NCI-H345 (cell line): ENCODE results near the gene WBP2.

Experiments used
- DNase-seq: peaks from one replicate; lab custom pipeline; 2025; lab: John Stamatoyannopoulos, UW

Gene WBP2

DNA sequence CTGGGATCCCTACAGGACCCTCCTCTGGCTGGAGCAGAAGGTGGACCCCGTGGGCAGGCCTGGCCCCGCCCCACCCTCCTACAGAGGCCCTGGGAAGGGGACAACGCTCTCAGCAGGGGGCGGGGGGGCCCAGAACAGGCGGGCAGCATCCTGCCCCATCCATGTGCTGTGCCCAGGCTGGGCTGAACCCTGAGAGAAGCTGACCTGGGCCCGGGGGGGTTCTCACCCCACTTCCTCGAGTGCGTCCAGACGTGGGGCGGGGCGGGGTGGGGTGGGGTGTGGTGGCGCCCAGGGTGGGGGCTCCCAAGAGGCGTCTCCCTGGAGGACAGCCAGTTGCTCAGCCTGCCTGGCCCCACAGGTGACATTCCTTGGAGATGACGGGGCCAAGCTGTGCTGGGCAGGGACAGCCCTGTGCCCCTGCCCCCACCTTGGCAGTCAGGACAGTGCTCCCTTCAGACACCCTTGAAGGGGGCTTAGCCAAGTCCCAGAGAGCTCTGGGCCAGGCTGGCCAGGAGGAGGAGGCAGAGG lies 10.5 kb downstream of the WBP2 start:
- DNase-seq, result no peak

- DNase-seq, result no peak
Measured at GRCh38 chr17:75843577-75844529, 11.3 kb downstream of the WBP2 start, which contains the start of gene UNC13D. TSS of gene UNC13D (minus strand) at chr17:75844404. CDS start at chr17:75844337, 67 bp downstream.

DNA sequence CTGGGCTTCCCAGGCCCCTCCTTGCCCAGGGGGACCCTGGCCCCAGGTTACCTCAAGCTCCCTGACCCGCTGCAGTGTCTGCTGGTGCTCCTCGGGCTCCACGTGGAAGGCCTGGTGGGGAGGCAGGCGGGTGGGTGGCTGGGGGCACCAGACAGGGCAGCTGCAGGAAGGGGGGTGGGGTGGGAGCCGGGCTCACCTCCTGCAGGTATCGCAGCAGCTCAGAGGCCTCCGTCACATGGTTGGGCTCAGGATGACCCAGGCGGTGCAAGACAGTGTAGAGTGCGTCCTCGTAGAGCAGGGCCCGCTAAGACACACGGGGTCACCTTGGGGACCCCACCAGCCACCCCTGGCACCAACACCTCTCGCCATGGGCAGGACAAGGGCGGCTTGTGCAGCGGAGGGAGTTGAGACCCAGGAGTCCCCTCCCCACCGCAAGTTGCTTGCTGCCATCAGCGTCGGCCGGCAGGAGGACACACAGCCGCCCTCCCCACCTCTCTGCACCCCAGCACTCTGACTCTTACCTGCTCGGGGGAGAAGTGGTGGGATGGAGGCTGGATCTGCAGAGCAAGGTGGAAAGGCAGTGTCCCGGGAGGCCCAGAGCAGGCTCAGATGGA lies 12.1 kb downstream of the WBP2 start:
- DNase-seq, result no peak

- DNase-seq, result no peak
Measured at GRCh38 chr17:75842411-75842810, 12.7 kb downstream of the WBP2 start.

DNA sequence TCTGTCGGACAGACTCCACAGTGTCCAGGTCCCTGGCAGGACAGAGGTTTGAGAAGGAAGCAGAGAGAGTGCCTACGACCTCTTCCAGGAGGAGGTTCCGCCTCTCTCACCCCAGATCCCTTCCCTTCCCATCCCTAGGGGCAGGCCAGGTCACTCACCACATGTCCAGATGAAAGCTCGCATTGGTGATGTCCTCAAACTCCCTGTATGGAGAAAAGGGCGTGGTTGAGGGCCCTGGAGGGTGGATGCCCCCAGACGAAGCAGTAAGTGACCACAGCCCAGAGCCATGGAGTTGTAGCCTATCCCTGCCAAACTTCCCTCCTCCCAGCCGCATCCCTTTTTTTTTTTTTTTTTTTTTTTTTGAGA lies 14.4 kb downstream of the WBP2 start:
- no peak for DNase-seq

DNA sequence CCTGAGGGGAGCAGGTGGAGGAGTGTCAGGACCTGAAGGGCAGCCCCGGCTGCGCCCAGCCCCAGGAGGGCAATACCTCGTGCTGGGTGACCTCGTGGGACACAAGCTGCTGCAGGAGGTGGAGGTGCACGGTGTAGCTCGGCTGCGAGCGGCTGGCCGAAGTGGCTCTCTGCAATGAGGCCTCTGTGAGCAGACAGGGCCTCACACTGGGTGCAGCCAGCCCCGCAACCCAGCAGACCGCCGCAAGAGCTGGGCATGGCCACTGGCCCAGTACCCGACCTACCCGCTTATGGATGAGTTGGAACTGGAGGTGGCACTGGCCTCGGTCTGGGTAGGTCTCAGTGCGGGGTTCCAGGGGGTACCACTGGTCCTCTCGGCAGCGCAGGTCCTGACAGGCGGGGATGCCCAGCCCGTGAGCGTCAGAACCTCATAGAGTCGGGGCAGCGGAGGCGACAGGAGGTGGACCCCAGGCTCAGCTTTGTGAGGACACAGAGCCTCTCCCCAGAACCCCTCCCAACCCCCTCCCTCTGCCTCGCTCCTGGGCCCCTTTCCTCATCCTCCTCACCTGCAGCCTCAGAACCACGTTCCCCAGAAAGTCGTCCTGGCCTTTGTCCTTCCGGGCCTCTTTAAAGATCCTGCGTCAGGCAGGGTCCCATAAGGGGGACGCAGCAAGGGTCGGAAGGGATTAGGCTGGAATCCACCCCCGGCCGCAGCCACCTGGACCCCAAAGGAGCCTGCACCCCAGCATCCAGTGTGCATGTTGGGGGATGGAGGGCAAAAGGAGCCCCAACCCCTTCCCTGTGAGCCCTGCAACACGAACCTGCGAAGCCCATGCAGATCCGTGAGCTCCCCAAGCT lies 15.0 kb downstream of the WBP2 start:
- DNase-seq, result no peak

GRCh38 chr17:75838410-75838809 lies 16.7 kb downstream of the WBP2 start:
- no peak for DNase-seq

DNA sequence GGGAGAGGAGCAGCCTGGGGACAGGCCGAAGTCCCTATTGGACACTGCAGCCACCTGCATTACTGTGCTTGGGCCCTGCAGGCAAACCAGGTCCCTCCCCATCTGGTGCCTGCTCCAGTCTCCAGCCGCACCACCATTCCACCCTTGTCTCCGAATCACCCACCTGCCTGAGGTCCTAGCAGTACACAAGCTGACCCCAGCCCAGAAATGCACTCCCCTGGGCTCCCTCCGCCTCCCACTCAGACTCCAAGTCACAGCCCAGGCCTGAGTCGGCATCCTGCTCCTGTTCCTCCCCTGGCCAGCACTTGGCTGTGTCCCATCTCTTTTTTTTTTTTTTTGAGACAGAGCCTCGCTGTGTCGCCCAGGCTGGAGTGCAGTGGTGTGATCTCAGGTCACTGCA lies 17.2 kb downstream of the WBP2 start:
- DNase-seq, result no peak

GRCh38 chr17:75836605-75837004 lies 18.5 kb downstream of the WBP2 start:
- DNase-seq, result no peak

DNA sequence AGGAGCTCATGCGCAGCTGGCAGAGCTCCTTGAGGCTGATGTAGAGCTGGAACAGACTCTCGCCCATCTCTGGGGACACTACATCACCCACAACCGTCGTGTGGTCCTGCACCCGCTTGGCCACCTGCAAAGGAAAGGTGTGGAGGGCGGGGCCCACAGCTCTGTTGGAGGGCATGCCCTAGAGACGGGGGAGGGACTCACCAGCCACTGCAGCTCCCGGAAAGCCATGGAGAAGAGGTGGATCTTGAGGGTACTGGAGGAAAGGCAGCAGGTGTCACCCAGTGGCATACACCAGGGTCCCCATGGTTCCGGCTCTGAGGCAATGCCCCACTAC lies 19.5 kb downstream of the WBP2 start:
- DNase-seq, result no peak

GRCh38 chr17:75834928-75835653 lies 20.0 kb downstream of the WBP2 start:
- no peak for DNase-seq

DNA sequence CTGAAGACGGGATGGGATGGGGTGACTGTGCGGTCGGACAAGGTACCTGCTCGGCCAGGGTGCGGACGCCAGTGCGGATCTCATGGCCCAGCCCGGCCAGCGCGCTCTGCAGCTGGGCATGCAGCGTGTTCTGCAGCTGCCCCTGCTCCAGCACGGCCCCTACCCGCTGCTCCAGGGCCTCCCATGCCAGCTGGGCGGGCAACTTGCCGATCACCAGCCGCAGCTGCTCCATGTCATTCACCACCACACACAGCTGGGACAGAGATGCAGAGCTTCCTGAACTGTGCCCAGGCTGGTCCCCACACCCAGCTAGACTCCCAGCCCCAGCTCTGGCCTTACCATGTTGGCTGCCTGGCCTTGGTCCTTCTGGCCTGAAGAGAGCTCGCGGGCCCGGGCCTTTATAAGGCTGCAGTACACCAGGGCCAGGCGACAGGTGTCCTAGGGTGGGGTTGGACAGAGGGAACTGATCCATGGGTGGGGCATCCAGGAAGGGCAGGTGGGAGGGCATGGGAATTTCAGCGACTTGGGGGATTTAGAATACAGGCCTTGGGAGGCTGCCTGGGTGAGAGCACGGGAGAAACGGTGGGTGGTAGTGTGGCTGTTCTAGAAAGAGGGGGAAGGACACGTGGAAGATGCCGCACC lies 20.7 kb downstream of the WBP2 start:
- DNase-seq, result no peak

DNA sequence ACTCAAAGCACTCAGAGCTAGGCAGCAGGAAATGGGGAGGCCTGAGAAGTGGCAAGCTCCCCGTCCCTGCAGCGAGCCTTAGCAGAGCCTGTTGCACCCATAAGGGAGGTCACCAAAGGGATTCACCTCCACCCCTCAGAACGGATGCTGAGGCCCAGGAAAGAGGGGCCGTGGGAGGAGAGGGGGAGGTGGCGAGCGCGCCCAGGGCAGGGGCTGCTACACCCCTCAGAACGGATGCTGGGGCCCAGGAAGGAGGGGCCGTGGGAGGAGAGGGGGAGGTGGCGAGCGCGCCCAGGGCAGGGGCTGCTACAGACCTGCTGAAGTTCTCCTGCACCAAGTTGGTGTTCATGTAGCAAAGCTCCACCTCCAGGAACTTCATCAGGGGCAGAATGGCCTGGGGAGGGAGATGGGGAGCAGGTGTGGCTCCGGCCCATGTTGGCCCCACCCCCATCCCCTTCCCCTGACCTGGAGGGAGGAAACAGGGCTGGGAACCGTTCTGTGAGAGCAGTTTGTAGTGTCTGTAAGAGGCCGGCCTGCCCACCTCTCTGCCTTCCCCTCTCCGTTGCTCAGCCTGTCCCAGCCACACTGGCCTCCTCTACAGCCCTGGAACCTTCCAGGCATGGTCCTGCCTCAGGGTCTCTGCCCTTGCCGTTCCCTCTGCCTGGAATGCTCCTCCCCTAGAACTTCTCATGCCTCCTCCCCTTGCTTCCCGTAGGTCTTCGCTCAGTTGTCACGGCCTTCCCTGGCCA lies 22.3 kb downstream of the WBP2 start:
- no peak for DNase-seq

GRCh38 chr17:75832164-75832651 lies 22.9 kb downstream of the WBP2 start:
- DNase-seq, result no peak

GRCh38 chr17:75831032-75831571 lies 24.0 kb downstream of the WBP2 start:
- no peak for DNase-seq

DNA sequence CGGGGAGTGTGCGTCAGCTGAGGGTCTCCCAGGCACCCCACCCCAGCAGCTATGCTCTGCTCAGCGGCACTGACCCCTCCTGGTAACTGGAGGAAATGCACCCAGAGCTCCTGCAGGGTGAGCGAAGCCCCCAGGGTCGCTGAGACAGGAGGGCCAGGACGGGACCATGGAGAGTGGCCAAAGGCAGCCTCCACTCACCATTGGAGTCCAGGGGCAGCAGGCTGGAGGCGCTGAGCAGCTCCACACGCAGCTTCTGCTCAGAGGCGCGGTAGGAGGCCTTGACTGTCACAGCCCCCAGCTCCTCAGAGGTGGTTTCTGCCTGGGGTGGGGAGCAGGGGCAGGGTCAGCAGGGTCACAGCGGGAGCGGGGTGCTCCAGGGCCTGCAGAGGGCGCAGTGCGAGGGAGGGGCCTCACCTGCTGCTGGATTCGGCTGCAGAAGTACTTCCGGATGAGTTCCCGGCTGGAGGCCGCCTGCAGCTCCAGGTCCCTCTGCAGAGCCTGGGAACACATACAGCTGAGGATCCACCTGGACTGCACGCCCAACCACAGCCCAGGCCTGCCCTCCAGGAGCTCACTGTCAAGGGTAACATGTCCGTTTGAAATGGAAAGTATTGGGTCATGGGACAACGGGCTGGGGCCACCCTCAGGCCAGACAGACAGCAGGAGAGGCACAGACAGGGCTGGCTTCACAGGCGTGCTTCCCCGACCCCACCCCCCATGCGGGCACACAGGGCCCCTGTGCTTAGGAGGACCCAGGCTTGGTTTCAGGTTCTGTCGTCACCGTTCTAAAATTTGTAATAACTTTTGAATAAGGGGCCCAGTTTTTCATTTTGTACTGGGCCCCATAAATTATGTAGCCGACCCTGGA lies 24.7 kb downstream of the WBP2 start:
- DNase-seq, result no peak

- DNase-seq, result no peak
Measured at GRCh38 chr17:75829747-75830146, 25.4 kb downstream of the WBP2 start.

DNA sequence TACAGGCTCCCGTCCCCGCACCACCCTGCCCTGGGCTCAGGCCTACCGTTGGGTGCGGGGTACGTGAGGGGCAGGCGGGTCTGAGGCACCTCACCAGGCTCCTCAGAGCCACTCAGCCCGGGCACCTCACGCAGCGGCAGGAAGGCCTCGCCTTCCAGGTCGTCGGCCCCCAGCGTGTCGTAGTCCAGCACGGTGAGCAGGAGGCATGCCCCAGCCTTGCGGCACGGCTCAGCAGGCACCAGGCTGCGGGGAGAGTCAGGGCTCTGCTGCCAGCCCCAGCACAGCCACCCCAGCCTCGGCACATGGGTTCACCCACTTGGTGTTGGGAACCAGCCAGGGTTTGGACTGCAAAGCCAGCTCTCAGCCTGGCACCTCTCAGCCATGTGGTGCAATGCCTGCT lies 26.4 kb downstream of the WBP2 start:
- no peak for DNase-seq

DNA sequence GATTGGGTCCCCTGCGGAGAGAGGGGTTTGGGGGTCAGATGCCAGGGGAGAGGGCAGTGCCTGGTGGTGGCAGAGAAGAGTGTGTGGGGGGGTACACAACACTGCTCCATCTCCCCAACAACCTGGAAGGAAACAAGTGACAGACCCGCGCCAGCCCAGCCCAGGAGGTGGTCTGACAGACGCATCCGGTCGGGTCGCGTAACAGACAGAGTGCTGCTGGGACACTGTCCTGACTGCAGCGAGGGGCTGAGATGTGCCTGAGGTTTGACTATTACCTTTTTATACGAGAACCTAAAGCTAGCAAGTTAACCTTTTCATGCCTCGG lies 27.1 kb downstream of the WBP2 start:
- DNase-seq, result no peak
